ENCODE measurements around the gene EGFR. TPM values are rescaled to one million over a fixed set of nuclear protein-coding genes. Genes with fewer than 3 reads are reported as not detected.

EGFR gene
- total RNA-seq, 1 donor, result 98.9 TPM

GRCh38 chr7:55124989-55125875, 106.4 kb downstream of the EGFR start:
- no peak for TF ChIP-seq CTCF (IDR thresholded peaks at IDR 0.05; ENCODE audit: insufficient read depth, low read depth, low read length)
- peak; percentile 34 for DNase-seq (ENCODE audit: low read depth)
- no peak overlapping the region for H3K4me3 ChIP-seq (ENCODE audit: low read depth, low read length)

DNA sequence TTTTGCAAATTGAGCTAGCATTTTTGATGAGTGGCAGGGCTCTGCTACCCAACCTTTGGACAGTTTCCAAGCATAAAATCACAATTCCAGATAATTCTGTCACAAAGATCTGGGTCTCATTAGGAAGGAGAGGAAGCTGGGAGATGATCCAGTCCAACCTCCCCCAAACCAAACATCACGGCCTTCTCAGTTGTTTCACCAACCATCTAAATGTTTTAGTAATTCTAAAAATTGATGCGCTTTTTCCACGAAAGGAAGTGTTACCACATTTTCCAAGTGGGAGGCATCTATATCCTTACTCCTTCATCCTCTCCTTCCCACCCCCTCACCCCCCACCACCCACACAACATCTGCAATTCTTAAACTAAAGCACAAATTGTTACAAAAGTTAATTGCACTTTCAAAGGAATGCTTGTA, 108.3 kb downstream of the EGFR start:
- TF ChIP-seq CTCF (IDR thresholded peaks at IDR 0.05; ENCODE audit: insufficient read depth, low read depth, low read length), result no peak
- DNase-seq (ENCODE audit: low read depth), result no peak
- no peak overlapping the region for H3K4me3 ChIP-seq (ENCODE audit: low read depth, low read length)

GRCh38 chr7:55127622-55128081, 108.8 kb downstream of the EGFR start:
- no peak for TF ChIP-seq CTCF (IDR thresholded peaks at IDR 0.05; ENCODE audit: insufficient read depth, low read depth, low read length)
- no peak overlapping the region for H3K4me3 ChIP-seq (ENCODE audit: low read depth, low read length)
- DNase-seq (ENCODE audit: low read depth), result peak; percentile 70

DNA sequence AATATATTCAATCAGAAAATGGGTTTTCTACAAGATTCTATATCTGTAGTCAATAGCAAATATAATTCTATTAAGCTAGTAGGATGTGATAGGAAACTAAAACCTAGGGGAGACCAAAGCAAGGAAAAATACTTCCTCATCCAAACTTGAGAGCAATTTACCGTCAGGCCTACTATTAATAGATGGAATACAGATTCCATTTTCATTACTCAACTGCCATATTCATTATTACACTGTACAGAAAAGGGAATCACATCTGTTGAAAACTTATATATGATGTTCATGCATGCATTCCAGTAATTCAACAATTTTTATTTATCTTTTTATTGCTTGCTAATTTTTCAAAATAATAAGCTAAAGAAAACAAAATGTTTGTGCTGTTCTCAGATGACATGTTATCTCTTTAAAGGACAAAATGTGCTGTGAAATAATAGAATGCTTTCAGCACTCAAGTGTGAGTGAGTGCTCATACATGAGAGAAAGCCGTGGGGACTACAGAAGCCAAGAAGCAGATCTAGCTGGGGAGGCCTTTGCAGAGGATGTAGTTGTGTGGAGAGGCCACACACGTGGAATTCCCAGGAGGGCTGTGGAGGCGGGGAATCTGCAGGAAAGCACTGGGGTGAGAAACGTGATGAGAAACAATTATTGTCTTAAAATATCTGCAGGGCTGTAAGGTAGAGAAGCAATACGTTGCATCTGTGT, 110.0 kb downstream of the EGFR start:
- DNase-seq (ENCODE audit: low read depth), result peak; percentile 60
- no peak overlapping the region for H3K4me3 ChIP-seq (ENCODE audit: low read depth, low read length)
- TF ChIP-seq CTCF (IDR thresholded peaks at IDR 0.05; ENCODE audit: insufficient read depth, low read depth, low read length), result no peak

DNA sequence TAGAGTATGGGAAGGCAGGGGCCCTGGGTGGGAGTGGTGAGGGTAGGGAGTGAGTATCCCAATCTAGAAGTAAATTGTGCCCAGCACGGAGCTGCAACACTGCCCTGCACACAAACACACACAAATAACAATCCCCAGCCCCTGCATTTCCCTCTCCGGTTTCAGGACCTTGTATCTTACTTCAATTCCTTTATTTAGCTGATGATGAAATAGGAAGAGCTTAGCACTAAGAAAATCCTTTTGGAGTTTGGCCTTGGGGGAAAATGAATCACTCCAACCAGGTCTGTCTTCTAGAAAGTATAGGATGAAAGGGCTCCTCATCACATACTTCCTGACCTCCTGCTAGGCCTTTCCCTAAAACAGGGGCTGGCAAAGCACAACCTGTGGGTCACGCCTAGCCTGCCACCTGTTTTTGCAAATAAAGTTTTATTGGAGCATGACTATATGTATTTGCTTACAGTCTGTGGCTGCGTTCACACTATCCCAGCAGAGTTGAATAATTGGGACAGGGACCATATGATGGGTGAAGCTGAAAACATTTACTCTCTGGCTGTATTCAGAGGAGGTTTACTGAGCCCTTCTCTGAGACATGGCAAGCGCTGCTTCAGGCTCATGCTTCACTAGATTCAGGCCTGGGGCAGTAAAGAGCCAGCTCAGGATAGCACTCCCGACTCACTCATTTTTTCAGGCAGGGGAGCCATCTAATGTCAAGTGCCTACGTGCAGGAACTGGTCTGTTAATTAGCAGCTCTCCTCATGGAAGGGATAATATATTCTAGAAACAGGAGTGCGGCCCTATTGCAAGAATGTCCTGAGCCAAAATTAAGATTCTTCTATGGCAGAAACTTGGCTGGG, 111.0 kb downstream of the EGFR start:
- DNase-seq (ENCODE audit: low read depth), result peak; percentile 80
- TF ChIP-seq CTCF (IDR thresholded peaks at IDR 0.05; ENCODE audit: insufficient read depth, low read depth, low read length), result peak; percentile 3
- no peak overlapping the region for H3K4me3 ChIP-seq (ENCODE audit: low read depth, low read length)

DNA sequence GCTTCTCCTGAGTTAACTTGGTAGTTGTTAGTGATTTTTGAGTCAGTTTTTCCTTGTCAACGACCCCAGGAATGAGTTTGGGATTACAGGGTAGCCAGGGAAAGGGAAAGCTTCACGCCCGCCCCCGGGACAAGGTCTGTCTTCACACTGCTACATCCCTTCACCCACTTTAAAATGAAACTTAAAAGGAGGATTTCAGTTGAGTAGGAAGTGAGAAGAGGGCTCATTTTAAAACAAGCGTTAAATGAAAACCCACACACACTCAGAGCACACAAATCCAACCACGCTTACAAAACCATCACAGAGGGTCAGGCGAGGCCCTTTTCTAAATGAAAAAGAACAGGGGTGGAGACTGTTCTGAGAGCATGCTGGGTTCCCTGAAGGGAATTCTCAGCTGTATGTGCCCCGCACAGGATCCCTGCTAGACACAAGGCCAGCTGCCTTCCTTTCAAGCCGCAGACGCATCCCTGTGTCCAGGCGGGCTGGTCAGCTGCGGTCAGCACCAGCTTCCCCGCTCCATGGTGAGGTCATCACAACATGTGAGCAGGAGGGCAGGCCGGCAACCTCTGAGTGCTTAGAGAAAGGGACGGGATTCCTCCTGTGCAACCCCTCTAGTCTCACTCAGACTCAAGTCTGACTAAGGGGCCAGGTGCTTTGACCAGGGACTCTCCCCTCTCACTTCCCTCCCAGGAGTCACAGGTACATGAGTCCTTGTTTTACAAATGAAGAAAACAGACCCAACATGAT, 111.8 kb downstream of the EGFR start:
- peak; percentile 98 for DNase-seq (ENCODE audit: low read depth)
- no peak overlapping the region for H3K4me3 ChIP-seq (ENCODE audit: low read depth, low read length)
- no peak for TF ChIP-seq CTCF (IDR thresholded peaks at IDR 0.05; ENCODE audit: insufficient read depth, low read depth, low read length)

All from fibroblast of villous mesenchyme (primary cell).